SKM-1 treated with dmso at 0.1 percent for 144 hours (cell line): ENCODE measurements around the gene OTUD7B.
"Not testable (repeated sequence)": the region's sequence is repeated elsewhere in the genome, so short reads cannot be mapped to it uniquely, and the experiment has no call there.

Experiments
- DNase-seq: peaks from one replicate; lab custom pipeline; 2025; ENCODE audit not compliant: unreplicated experiment; lab: John Stamatoyannopoulos, UW

The OTUD7B gene

GRCh38 chr1:150010393-150011115 lies at the start of gene OTUD7B:
Gene OTUD7B (minus strand): TSS chr1:150010726. CDS start chr1:149977510, 33,216 bp downstream.
- DNase-seq: no peak

- DNase-seq: no peak
Measured at GRCh38 chr1:150060260-150060659, 49.7 kb upstream of the OTUD7B start.

GRCh38 chr1:150056407-150056806 lies 45.9 kb upstream of the OTUD7B start:
- DNase-seq: peak; percentile 53

- not testable (repeated sequence) for DNase-seq
Measured at GRCh38 chr1:150055507-150055906, 45.0 kb upstream of the OTUD7B start.

GRCh38 chr1:150053926-150054325 lies 43.4 kb upstream of the OTUD7B start:
- DNase-seq: peak; percentile 86

- DNase-seq: not testable (repeated sequence)
Measured at GRCh38 chr1:150051905-150052412, 41.4 kb upstream of the OTUD7B start.

- no peak for DNase-seq
Measured at GRCh38 chr1:150051089-150051373, 40.5 kb upstream of the OTUD7B start.

- DNase-seq: no peak
Measured at GRCh38 chr1:150049926-150050325, 39.4 kb upstream of the OTUD7B start.

GRCh38 chr1:150034336-150034735 lies 23.8 kb upstream of the OTUD7B start:
- no peak for DNase-seq

GRCh38 chr1:150028322-150028721 lies 17.8 kb upstream of the OTUD7B start:
- no peak for DNase-seq

- DNase-seq: no peak
Measured at GRCh38 chr1:150024156-150024555, 13.6 kb upstream of the OTUD7B start.

GRCh38 chr1:150022357-150022756 lies 11.8 kb upstream of the OTUD7B start:
- DNase-seq: no peak

- no peak for DNase-seq
Measured at GRCh38 chr1:150021191-150021694, 10.7 kb upstream of the OTUD7B start.

- no peak for DNase-seq
Measured at GRCh38 chr1:150020711-150021110, 10.2 kb upstream of the OTUD7B start.

- DNase-seq: no peak
Measured at GRCh38 chr1:150018165-150018564, 7.6 kb upstream of the OTUD7B start.

GRCh38 chr1:150017206-150017750 lies 6.8 kb upstream of the OTUD7B start:
- no peak for DNase-seq

GRCh38 chr1:150015651-150016131 lies 5.2 kb upstream of the OTUD7B start:
- no peak for DNase-seq

- DNase-seq: no peak
Measured at GRCh38 chr1:150012611-150013010, 2.1 kb upstream of the OTUD7B start.

- DNase-seq: no peak
Measured at GRCh38 chr1:150009604-150010392, 728 bp downstream of the OTUD7B start.

- no peak for DNase-seq
Measured at GRCh38 chr1:150008699-150009098, 1.8 kb downstream of the OTUD7B start.

- DNase-seq: no peak
Measured at GRCh38 chr1:150006881-150007421, 3.6 kb downstream of the OTUD7B start.
